ENCODE results near the gene EVA1C. TPM values are rescaled to one million over a fixed set of nuclear protein-coding genes. Genes with fewer than 3 reads are reported as not detected.
A peak's percentile ranks its signal among the peaks of the same experiment; 100 is the strongest.

Gene EVA1C
- total and polyA plus RNA-seq, 12 donors = 12.1 to 42.9 (median 14.0) TPM

- peaks cover 0 to 43% (median 15%) of the 10 kb centered on the region in 9 donors for H3K4me1 ChIP-seq
- H3K27me3 ChIP-seq = no peaks in the 10 kb centered on the region
- DNase-seq (peak in 1 of 2 donors; percentile 21), ATAC-seq (peak in 7 of 8 donors; percentile 48 to 90 (median 66))
- WGBS, 2 donors = 69 to 70% methylated on average over 6 of the region's 6 CpGs
- intact Hi-C loops (cut with DNase I) = no loop called here
- H3K4me3 ChIP-seq = no peak overlapping the region
- H3K36me3 ChIP-seq = peaks cover 0 to 99% (median 22%) of the 10 kb centered on the region in 9 donors
- TF ChIP-seq CTCF (IDR thresholded peaks at IDR 0.05) = no peak
- H3K27ac ChIP-seq = peak overlapping the region in 9 of 10 donors; percentile 34 to 75 (median 48)
- no peaks in the 10 kb centered on the region for H3K9me3 ChIP-seq
These were observed 40.6 kb upstream of the EVA1C start for GRCh38 chr21:32371913-32372314.

DNA sequence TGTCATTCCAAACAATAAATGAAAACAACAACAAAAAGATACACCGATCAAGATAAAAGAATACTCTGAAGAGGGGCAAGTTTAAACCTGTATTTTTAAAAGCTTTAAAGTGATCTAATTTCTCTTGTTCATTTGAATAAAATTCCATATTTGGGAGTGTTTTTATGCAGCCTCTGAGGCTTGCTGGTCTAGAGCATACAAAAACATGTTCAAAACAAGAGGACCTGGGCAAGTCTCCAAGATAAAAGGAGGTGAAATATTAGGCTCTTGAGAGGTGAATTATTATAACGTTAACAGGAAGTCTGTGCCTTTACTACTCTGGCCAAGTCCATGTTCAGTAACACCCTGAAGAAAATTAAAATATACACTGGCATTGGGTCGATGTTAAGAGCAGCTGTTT, 39.8 kb upstream of the EVA1C start:
- 44 to 48% methylated on average over 3 of the region's 3 CpGs for WGBS, 2 donors
- no peaks in the 10 kb centered on the region for H3K27me3 ChIP-seq
- peak in 1 of 8 donors; percentile 50 for ATAC-seq
- TF ChIP-seq CTCF (IDR thresholded peaks at IDR 0.05) = no peak
- intact Hi-C loops (cut with DNase I) = no loop called here
- H3K27ac ChIP-seq = peak overlapping the region in 8 of 10 donors; percentile 35 to 75 (median 52)
- H3K4me3 ChIP-seq = no peak overlapping the region
- no peak for DNase-seq
- H3K9me3 ChIP-seq = no peaks in the 10 kb centered on the region
- peaks cover 0 to 99% (median 14%) of the 10 kb centered on the region in 9 donors for H3K36me3 ChIP-seq
- H3K4me1 ChIP-seq = peaks cover 0 to 35% (median 11%) of the 10 kb centered on the region in 9 donors

DNA sequence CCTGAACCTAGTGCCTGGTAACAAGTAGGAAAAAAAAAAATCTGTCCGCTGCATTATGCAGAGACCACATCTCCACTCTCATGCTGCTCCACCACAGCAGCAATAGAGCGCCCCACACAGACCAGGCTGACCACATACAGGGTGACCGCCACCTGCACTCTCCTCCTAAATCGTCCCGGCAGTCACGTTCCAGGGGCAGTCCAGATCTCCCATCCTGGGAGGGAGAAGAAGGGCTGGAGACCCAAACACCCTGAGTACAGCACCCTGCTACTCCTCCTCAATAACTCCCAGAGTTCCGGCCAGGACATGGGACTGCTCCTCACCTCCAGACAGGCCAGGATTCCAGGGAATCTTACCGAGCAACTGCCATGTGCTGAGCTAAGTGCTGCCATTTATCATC, 35.0 kb upstream of the EVA1C start:
- Histone ChIP-seq H3K4me1 (peaks cover 0 to 20% (median 2%) of the 10 kb centered on the region in 9 donors), H3K27me3 (no peaks in the 10 kb centered on the region), H3K9me3 (no peaks in the 10 kb centered on the region), H3K27ac (peak overlapping the region in 1 of 10 donors; percentile 57), H3K36me3 (peaks cover 0 to 96% (median 10%) of the 10 kb centered on the region in 9 donors), H3K4me3 (no peak overlapping the region)
- ATAC-seq (peak in 1 of 8 donors; percentile 20), DNase-seq (no peak)
- intact Hi-C loops (cut with DNase I) = no loop called here
- 89 to 96% methylated on average over 8 of the region's 8 CpGs for WGBS, 2 donors
- TF ChIP-seq CTCF (IDR thresholded peaks at IDR 0.05) = no peak

DNA sequence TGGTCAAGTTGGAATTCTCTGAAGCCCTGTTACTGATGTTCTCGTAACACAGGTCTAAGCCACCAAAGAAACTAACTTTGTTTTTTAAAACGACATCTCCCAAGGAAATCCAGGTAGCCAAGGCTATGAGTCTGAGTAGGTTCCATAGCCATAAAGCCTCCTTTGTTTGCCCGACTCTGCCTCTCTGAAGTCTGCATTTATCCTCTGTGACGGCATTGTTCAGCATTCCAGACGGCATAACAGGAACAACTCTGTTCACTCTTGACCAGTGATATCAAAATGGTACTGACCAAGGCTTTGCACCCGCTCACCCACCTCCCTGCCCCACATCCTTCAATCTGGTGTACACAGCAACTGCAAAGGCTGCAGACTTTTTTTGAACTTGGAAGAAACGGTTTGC, 34.5 kb upstream of the EVA1C start:
- 77 to 80% methylated on average over 7 of the region's 7 CpGs for WGBS, 2 donors
- H3K36me3 ChIP-seq = peaks cover 0 to 99% (median 8%) of the 10 kb centered on the region in 9 donors
- no peaks in the 10 kb centered on the region for H3K27me3 ChIP-seq
- intact Hi-C loops (cut with DNase I) = no loop called here
- DNase-seq (no peak), ATAC-seq (no peak)
- H3K9me3 ChIP-seq = no peaks in the 10 kb centered on the region
- peaks cover 0 to 15% (median 0%) of the 10 kb centered on the region in 9 donors for H3K4me1 ChIP-seq
- H3K4me3 ChIP-seq = no peak overlapping the region
- peak overlapping the region in 4 of 10 donors; percentile 35 to 57 (median 52) for H3K27ac ChIP-seq
- TF ChIP-seq CTCF (IDR thresholded peaks at IDR 0.05) = no peak

Data from heart right ventricle (tissue), 16 donors.